ENCODE measurements around the gene GNAQ. TPM values are rescaled to one million over a fixed set of nuclear protein-coding genes. Genes with fewer than 3 reads are reported as not detected.

The GNAQ gene
- total and polyA plus RNA-seq, 2 donors (not counting 1 experiment from before 2014, with no cell fraction given): 0.60 to 1.4 TPM

DNA sequence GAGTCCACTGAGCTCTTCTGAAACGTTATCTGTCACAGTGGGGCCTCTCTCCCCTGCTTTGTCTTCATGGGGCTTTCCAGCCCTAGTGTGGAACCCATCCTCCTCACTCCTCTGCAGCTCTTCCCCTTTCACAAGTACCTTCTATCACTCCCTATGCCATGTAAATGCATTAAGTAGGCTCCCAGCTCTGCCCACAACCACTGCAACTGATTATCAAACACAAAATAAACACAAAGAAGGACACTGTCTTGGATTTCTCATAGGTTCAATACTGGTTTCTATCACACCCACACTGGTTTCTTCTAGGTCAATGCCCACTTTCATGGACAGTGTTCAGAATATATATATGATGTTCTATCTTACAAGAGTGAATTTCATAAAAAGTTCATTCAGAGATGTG is 139.4 kb downstream of the GNAQ start:
- ChIA-PET POLR2A (no interaction called here), CTCF (no interaction called here)
- peaks cover 0 to 8% of the 10 kb centered on the region in 2 donors for H3K4me1 ChIP-seq (ENCODE audit: control insufficient read depth in 2 of 2, insufficient read depth in 2 of 2, low read length in 2 of 2)
- no peak for TF ChIP-seq EZH2 (IDR thresholded peaks at IDR 0.05; ENCODE audit: borderline replicate concordance, insufficient read depth, low read depth, low read length, poor library complexity, severe bottlenecking)
- TF ChIP-seq, protein P1, sequence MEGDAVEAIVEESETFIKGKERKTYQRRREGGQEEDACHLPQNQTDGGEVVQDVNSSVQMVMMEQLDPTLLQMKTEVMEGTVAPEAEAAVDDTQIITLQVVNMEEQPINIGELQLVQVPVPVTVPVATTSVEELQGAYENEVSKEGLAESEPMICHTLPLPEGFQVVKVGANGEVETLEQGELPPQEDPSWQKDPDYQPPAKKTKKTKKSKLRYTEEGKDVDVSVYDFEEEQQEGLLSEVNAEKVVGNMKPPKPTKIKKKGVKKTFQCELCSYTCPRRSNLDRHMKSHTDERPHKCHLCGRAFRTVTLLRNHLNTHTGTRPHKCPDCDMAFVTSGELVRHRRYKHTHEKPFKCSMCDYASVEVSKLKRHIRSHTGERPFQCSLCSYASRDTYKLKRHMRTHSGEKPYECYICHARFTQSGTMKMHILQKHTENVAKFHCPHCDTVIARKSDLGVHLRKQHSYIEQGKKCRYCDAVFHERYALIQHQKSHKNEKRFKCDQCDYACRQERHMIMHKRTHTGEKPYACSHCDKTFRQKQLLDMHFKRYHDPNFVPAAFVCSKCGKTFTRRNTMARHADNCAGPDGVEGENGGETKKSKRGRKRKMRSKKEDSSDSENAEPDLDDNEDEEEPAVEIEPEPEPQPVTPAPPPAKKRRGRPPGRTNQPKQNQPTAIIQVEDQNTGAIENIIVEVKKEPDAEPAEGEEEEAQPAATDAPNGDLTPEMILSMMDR (IDR thresholded peaks at IDR 0.05): no peak
- H2AFZ ChIP-seq (ENCODE audit: insufficient read depth, low read depth, low read length, poor library complexity, severe bottlenecking): no peak overlapping the region
- no peak overlapping the region for H3K4me3 ChIP-seq (ENCODE audit: control extremely low read depth in 1 of 5, extremely low read depth in 1 of 5, insufficient read depth in 1 of 5, low read depth in 2 of 5, low read length in 4 of 5)
- Mint-ChIP-seq H3K4me1 (peaks cover 2% of the 10 kb centered on the region), H3K9me3 (ENCODE audit: insufficient read depth) (no peaks in the 10 kb centered on the region), H3K27ac (no peak overlapping the region), H3K27me3 (peaks cover 4% of the 10 kb centered on the region), H3K4me3 (no peak overlapping the region)
- WGBS (ENCODE audit: insufficient coverage): 13% methylated on average over 1 of the region's 1 CpG
- H3K27ac ChIP-seq (ENCODE audit: low read length in 2 of 2): no peak overlapping the region
- H4K20me1 ChIP-seq (ENCODE audit: control insufficient read depth, insufficient read depth, low read length, poor library complexity, severe bottlenecking): no peaks in the 10 kb centered on the region
- intact Hi-C loops (cut with micrococcal nuclease): no loop called here
- no peaks in the 10 kb centered on the region for H3K9me3 ChIP-seq (ENCODE audit: control extremely low read depth in 1 of 3, control insufficient read depth in 2 of 3, insufficient read depth in 1 of 3, low read length in 2 of 3)
- no peaks in the 10 kb centered on the region for H3K36me3 ChIP-seq (replicated peaks in 1 of 2; ENCODE audit: control extremely low read depth in 1 of 2, control insufficient read depth in 1 of 2, extremely low read depth in 1 of 2, insufficient read depth in 2 of 2, low read length in 1 of 2)
- no peaks in the 10 kb centered on the region for H3K27me3 ChIP-seq (replicated peaks in 1 of 4; ENCODE audit: control extremely low read depth in 1 of 4, control insufficient read depth in 3 of 4, insufficient read depth in 4 of 4, low read length in 3 of 4)
- no peaks in the 10 kb centered on the region for H3K79me2 ChIP-seq (ENCODE audit: control insufficient read depth, insufficient read depth, low read length)
- no peak for ATAC-seq (ENCODE audit: low read depth)
- H3K4me2 ChIP-seq (replicated peaks; ENCODE audit: low read depth, low read length, poor library complexity, severe bottlenecking): no peak overlapping the region
- peak; percentile 7 for DNase-seq
- no peak overlapping the region for H3K9ac ChIP-seq (ENCODE audit: low read length)

GRCh38 chr9:77891128-77891800 is 140.3 kb downstream of the GNAQ start:
- Mint-ChIP-seq H3K27ac (no peak overlapping the region), H3K27me3 (peaks cover 4% of the 10 kb centered on the region), H3K4me1 (peaks cover 2% of the 10 kb centered on the region), H3K4me3 (no peak overlapping the region), H3K9me3 (ENCODE audit: insufficient read depth) (no peaks in the 10 kb centered on the region)
- H3K4me1 ChIP-seq (ENCODE audit: control insufficient read depth in 2 of 2, insufficient read depth in 2 of 2, low read length in 2 of 2): peaks cover 0 to 8% of the 10 kb centered on the region in 2 donors
- ChIA-PET CTCF (no interaction called here), POLR2A (no interaction called here)
- H3K4me3 ChIP-seq (ENCODE audit: control extremely low read depth in 1 of 5, extremely low read depth in 1 of 5, insufficient read depth in 1 of 5, low read depth in 2 of 5, low read length in 4 of 5): no peak overlapping the region
- H3K27ac ChIP-seq (ENCODE audit: low read length in 2 of 2): no peak overlapping the region
- H3K79me2 ChIP-seq (ENCODE audit: control insufficient read depth, insufficient read depth, low read length): no peaks in the 10 kb centered on the region
- no peaks in the 10 kb centered on the region for H3K36me3 ChIP-seq (replicated peaks in 1 of 2; ENCODE audit: control extremely low read depth in 1 of 2, control insufficient read depth in 1 of 2, extremely low read depth in 1 of 2, insufficient read depth in 2 of 2, low read length in 1 of 2)
- no peaks in the 10 kb centered on the region for H3K27me3 ChIP-seq (replicated peaks in 1 of 4; ENCODE audit: control extremely low read depth in 1 of 4, control insufficient read depth in 3 of 4, insufficient read depth in 4 of 4, low read length in 3 of 4)
- no peak for DNase-seq
- peak overlapping the region; percentile 11 for H2AFZ ChIP-seq (ENCODE audit: insufficient read depth, low read depth, low read length, poor library complexity, severe bottlenecking)
- no peaks in the 10 kb centered on the region for H4K20me1 ChIP-seq (ENCODE audit: control insufficient read depth, insufficient read depth, low read length, poor library complexity, severe bottlenecking)
- no peak overlapping the region for H3K9ac ChIP-seq (ENCODE audit: low read length)
- ATAC-seq (ENCODE audit: low read depth): no peak
- TF ChIP-seq, protein P1 (IDR thresholded peaks at IDR 0.05): no peak
- TF ChIP-seq EZH2 (IDR thresholded peaks at IDR 0.05; ENCODE audit: borderline replicate concordance, insufficient read depth, low read depth, low read length, poor library complexity, severe bottlenecking): no peak
- H3K9me3 ChIP-seq (ENCODE audit: control extremely low read depth in 1 of 3, control insufficient read depth in 2 of 3, insufficient read depth in 1 of 3, low read length in 2 of 3): no peaks in the 10 kb centered on the region
- WGBS (ENCODE audit: insufficient coverage): no CpG with 5 or more reads among the region's 8 CpGs
- no peak overlapping the region for H3K4me2 ChIP-seq (replicated peaks; ENCODE audit: low read depth, low read length, poor library complexity, severe bottlenecking)
- intact Hi-C loops (cut with micrococcal nuclease): no loop called here

Data from B cell (primary cell).